Sigmoid colon (tissue), 4 donors: ENCODE data around the gene LCE3B.

ENCODE experiments used
- EP300 ChIP-seq, 4 donors: sonication (generic); formaldehyde crosslinking; IDR thresholded peaks; one replicate each; pipeline ENCODE4 v1.6.1; 2017; ENCODE audit warnings: antibody characterized with exemption in 4 of 4
- POLR2A ChIP-seq, 2 donors: fragments of 450-650 bp; IDR thresholded peaks; one replicate each; pipeline ENCODE4 v1.6.1; 2016; ENCODE audit warnings: antibody characterized with exemption in 2 of 2, mild to moderate bottlenecking in 2 of 2, moderate library complexity in 2 of 2
- POLR2AphosphoS5 ChIP-seq, 4 donors: sonication (generic); formaldehyde crosslinking; IDR thresholded peaks; one replicate each; pipeline ENCODE4 v1.6.1; 2017; ENCODE audit warnings: antibody characterized with exemption in 4 of 4
- TF ChIP-seq, protein P1 (sequence below), 4 experiments: fragments of 450-650 bp in 3 of 4; fragments of 200-600 bp in 1 of 4; IDR thresholded peaks; one replicate each; pipeline ENCODE4 v1.5.1; 2016 to 2019; ENCODE audit warnings: antibody characterized with exemption in 4 of 4, mild to moderate bottlenecking in 3 of 4, moderate library complexity in 2 of 4

DNA sequence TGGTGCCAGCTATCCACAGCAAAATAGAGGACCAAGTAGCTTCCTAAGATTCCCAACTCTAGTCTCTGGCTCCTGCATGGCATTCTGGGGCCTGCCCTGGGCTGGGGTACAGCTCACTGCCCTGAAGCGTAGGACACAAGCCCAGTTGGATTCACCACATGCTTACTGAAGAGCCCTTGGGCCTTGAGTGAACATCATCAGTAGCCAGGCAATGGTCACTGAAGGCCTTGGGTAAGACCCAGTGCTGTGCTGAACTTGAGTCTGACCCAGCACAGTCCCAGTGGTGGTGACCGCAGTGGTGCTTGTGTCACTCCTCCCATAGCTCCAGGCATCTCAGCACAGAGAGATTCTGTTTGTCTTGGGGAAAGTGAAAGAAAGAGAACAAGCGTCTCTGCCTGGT is 17.0 kb downstream of the LCE3B start:
- TF ChIP-seq, protein P1, sequence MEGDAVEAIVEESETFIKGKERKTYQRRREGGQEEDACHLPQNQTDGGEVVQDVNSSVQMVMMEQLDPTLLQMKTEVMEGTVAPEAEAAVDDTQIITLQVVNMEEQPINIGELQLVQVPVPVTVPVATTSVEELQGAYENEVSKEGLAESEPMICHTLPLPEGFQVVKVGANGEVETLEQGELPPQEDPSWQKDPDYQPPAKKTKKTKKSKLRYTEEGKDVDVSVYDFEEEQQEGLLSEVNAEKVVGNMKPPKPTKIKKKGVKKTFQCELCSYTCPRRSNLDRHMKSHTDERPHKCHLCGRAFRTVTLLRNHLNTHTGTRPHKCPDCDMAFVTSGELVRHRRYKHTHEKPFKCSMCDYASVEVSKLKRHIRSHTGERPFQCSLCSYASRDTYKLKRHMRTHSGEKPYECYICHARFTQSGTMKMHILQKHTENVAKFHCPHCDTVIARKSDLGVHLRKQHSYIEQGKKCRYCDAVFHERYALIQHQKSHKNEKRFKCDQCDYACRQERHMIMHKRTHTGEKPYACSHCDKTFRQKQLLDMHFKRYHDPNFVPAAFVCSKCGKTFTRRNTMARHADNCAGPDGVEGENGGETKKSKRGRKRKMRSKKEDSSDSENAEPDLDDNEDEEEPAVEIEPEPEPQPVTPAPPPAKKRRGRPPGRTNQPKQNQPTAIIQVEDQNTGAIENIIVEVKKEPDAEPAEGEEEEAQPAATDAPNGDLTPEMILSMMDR (IDR thresholded peaks at IDR 0.05), result no peak
- no peak for TF ChIP-seq POLR2AphosphoS5 (IDR thresholded peaks at IDR 0.05)
- TF ChIP-seq POLR2A (IDR thresholded peaks at IDR 0.05), result no peak
- TF ChIP-seq EP300 (IDR thresholded peaks at IDR 0.05), result no peak
